NCI-H2227 treated with DMSO at 0.1 percent for 48 hours (cell line): Measurements from ENCODE around the gene IPO11.
"Not testable (repeated sequence)": the region's sequence is repeated elsewhere in the genome, so short reads cannot be mapped to it uniquely, and the experiment has no call there.

ENCODE experiments used
- DNase-seq: peaks from one replicate; lab custom pipeline; 2025; lab: John Stamatoyannopoulos, UW

The IPO11 gene

GRCh38 chr5:62450259-62450658, 37.7 kb downstream of the IPO11 start:
- no peak for DNase-seq

- DNase-seq = no peak
These were observed 44.5 kb downstream of the IPO11 start for GRCh38 chr5:62457071-62457470.

GRCh38 chr5:62460578-62460983, 48.0 kb downstream of the IPO11 start:
- peak; percentile 12 for DNase-seq

GRCh38 chr5:62461561-62461960, 49.0 kb downstream of the IPO11 start:
- DNase-seq = no peak

- DNase-seq = no peak
These were observed 53.7 kb downstream of the IPO11 start for GRCh38 chr5:62465985-62466925.

- DNase-seq = no peak
These were observed 60.6 kb downstream of the IPO11 start for GRCh38 chr5:62473209-62473608.

GRCh38 chr5:62475072-62475471, 62.5 kb downstream of the IPO11 start:
- no peak for DNase-seq

- no peak for DNase-seq
These were observed 65.2 kb downstream of the IPO11 start for GRCh38 chr5:62477801-62478200.

GRCh38 chr5:62483556-62483955, 71.0 kb downstream of the IPO11 start:
- DNase-seq = no peak

GRCh38 chr5:62486672-62487071, 74.1 kb downstream of the IPO11 start:
- no peak for DNase-seq

GRCh38 chr5:62488531-62488930, 76.0 kb downstream of the IPO11 start:
- DNase-seq = no peak

- DNase-seq = no peak
These were observed 76.9 kb downstream of the IPO11 start for GRCh38 chr5:62489471-62489870.

- no peak for DNase-seq
These were observed 82.2 kb downstream of the IPO11 start for GRCh38 chr5:62494772-62495171.

- DNase-seq = no peak
These were observed 84.3 kb downstream of the IPO11 start for GRCh38 chr5:62496876-62497275.

- no peak for DNase-seq
These were observed 86.4 kb downstream of the IPO11 start for GRCh38 chr5:62498961-62499360.

GRCh38 chr5:62499756-62500155, 87.2 kb downstream of the IPO11 start:
- no peak for DNase-seq

- no peak for DNase-seq
These were observed 90.0 kb downstream of the IPO11 start for GRCh38 chr5:62502456-62503101.

- no peak for DNase-seq
These were observed 91.6 kb downstream of the IPO11 start for GRCh38 chr5:62504129-62504528.

GRCh38 chr5:62506659-62507460, 94.3 kb downstream of the IPO11 start:
- no peak for DNase-seq

GRCh38 chr5:62508760-62509159, 96.2 kb downstream of the IPO11 start:
- DNase-seq = not testable (repeated sequence)

- DNase-seq = no peak
These were observed 97.2 kb downstream of the IPO11 start for GRCh38 chr5:62509806-62510205.

- not testable (repeated sequence) for DNase-seq
These were observed 100.5 kb downstream of the IPO11 start for GRCh38 chr5:62513085-62513484.
